Endometrial microvascular endothelial cells (primary cell): ENCODE results near the gene AMIGO2. TPM values are rescaled to one million over a fixed set of nuclear protein-coding genes. Genes with fewer than 3 reads are reported as not detected.
"Not testable (repeated sequence)": the region's sequence is repeated elsewhere in the genome, so short reads cannot be mapped to it uniquely, and the experiment has no call there.

Experiments used
- in situ Hi-C: cut with HindIII; loops from 2 replicates; pipeline ENCODE4 v1.10.0; 2017; ENCODE audit warnings: low sequenced_read_pairs, low pct_unique_long_range_greater_than_20kb; ENCODE audit errors: inconsistent ontology term
- total RNA-seq: library from RNA; depleted of rRNA; stranded (reverse); fragments of >200 nt; gene quantifications from one replicate; pipeline ENCODE4 v1.2.3, GENCODE V29; 2015; ENCODE audit errors: inconsistent ontology term

The AMIGO2 gene
- total RNA-seq, 1 donor from 2014 or later: 0.09 TPM

- in situ Hi-C loops: no loop called here
Observed at GRCh38 chr12:47052274-47052673, 27.5 kb downstream of the AMIGO2 start.

GRCh38 chr12:47051291-47051690 lies 28.5 kb downstream of the AMIGO2 start:
- in situ Hi-C loops: not testable (repeated sequence)

- in situ Hi-C loops: no loop called here
Observed at GRCh38 chr12:47048541-47048940, 31.2 kb downstream of the AMIGO2 start.

GRCh38 chr12:47041327-47041726 lies 38.4 kb downstream of the AMIGO2 start:
- in situ Hi-C loops: no loop called here

GRCh38 chr12:47039756-47040155 lies 40.0 kb downstream of the AMIGO2 start:
- in situ Hi-C loops: no loop called here

GRCh38 chr12:47039079-47039478 lies 40.7 kb downstream of the AMIGO2 start:
- in situ Hi-C loops: no loop called here

- in situ Hi-C loops: no loop called here
Observed at GRCh38 chr12:47038270-47038748, 41.5 kb downstream of the AMIGO2 start.

- in situ Hi-C loops: no loop called here
Observed at GRCh38 chr12:47035484-47035883, 44.3 kb downstream of the AMIGO2 start.

GRCh38 chr12:47034661-47035060 lies 45.1 kb downstream of the AMIGO2 start:
- in situ Hi-C loops: no loop called here

GRCh38 chr12:47033789-47034555 lies 45.8 kb downstream of the AMIGO2 start:
- in situ Hi-C loops: no loop called here

GRCh38 chr12:47033081-47033480 lies 46.7 kb downstream of the AMIGO2 start:
- in situ Hi-C loops: no loop called here

GRCh38 chr12:47032644-47033043 lies 47.1 kb downstream of the AMIGO2 start:
- in situ Hi-C loops: no loop called here

- in situ Hi-C loops: no loop called here
Observed at GRCh38 chr12:47029903-47030302, 49.9 kb downstream of the AMIGO2 start.

GRCh38 chr12:47028981-47029708 lies 50.6 kb downstream of the AMIGO2 start:
- in situ Hi-C loops: no loop called here

- in situ Hi-C loops: no loop called here
Observed at GRCh38 chr12:47028186-47028585, 51.6 kb downstream of the AMIGO2 start.

Other genes starting within 250 kb of the AMIGO2 start
- gene PCED1B, start 338 bp downstream of the AMIGO2 start, total RNA-seq: not detected